ENCODE results near the gene GREB1. TPM values are rescaled to one million over a fixed set of nuclear protein-coding genes. Genes with fewer than 3 reads are reported as not detected.

Gene GREB1
- total and polyA plus RNA-seq, 2 of the 13 experiments (the other 11 are each of a cell fraction or from before 2014, with no cell fraction given): 31.3 to 61.2 TPM

- TF ChIP-seq FOXP4 (CRISPR knock-in tag; IDR thresholded peaks at IDR 0.05) (peak; percentile 79), ETS1 (CRISPR knock-in tag; IDR thresholded peaks at IDR 0.05) (peak; percentile 99), SRF (IDR thresholded peaks at IDR 0.05; ENCODE audit: low read depth, low read length) (no peak), ZNF670 (CRISPR knock-in tag; IDR thresholded peaks at IDR 0.05; ENCODE audit: borderline replicate concordance) (peak; percentile 94; the same call in 1 of the 2 replicates), SAFB2 (CRISPR knock-in tag; IDR thresholded peaks at IDR 0.05; ENCODE audit: borderline replicate concordance, low read depth) (peak; percentile 99), ZNF75D (CRISPR knock-in tag; IDR thresholded peaks at IDR 0.05; ENCODE audit: borderline replicate concordance) (peak; percentile 92; the same call in 1 of the 2 replicates), TEAD3 (CRISPR knock-in tag; optimal IDR thresholded peaks at IDR 0.05; ENCODE audit: borderline replicate concordance) (peak; percentile 81), ZNF652 (CRISPR knock-in tag; IDR thresholded peaks at IDR 0.05; ENCODE audit: borderline replicate concordance, low read depth) (0 out of 2 replicates have a peak, but pooled peaks have one; percentile 19), CC2D1A (CRISPR knock-in tag; IDR thresholded peaks at IDR 0.05) (peak; percentile 41; the same call in 1 of the 2 replicates), HOXA3 (CRISPR knock-in tag; IDR thresholded peaks at IDR 0.05) (peak; percentile 96), ZNF451 (CRISPR knock-in tag; IDR thresholded peaks at IDR 0.05) (peak; percentile 100), ZNF777 (CRISPR knock-in tag; IDR thresholded peaks at IDR 0.05) (peak; percentile 91), ZSCAN31 (CRISPR knock-in tag; IDR thresholded peaks at IDR 0.05; ENCODE audit: low read depth) (peak; percentile 100), ZNF180 (CRISPR knock-in tag; IDR thresholded peaks at IDR 0.05; ENCODE audit: borderline replicate concordance, low read depth) (no peak; the same call in 1 of the 2 replicates)
- TF ChIP-seq, protein P1, sequence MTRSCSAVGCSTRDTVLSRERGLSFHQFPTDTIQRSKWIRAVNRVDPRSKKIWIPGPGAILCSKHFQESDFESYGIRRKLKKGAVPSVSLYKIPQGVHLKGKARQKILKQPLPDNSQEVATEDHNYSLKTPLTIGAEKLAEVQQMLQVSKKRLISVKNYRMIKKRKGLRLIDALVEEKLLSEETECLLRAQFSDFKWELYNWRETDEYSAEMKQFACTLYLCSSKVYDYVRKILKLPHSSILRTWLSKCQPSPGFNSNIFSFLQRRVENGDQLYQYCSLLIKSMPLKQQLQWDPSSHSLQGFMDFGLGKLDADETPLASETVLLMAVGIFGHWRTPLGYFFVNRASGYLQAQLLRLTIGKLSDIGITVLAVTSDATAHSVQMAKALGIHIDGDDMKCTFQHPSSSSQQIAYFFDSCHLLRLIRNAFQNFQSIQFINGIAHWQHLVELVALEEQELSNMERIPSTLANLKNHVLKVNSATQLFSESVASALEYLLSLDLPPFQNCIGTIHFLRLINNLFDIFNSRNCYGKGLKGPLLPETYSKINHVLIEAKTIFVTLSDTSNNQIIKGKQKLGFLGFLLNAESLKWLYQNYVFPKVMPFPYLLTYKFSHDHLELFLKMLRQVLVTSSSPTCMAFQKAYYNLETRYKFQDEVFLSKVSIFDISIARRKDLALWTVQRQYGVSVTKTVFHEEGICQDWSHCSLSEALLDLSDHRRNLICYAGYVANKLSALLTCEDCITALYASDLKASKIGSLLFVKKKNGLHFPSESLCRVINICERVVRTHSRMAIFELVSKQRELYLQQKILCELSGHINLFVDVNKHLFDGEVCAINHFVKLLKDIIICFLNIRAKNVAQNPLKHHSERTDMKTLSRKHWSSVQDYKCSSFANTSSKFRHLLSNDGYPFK (CRISPR knock-in tag; IDR thresholded peaks at IDR 0.05; ENCODE audit: borderline replicate concordance): peak; percentile 49; the same call in 1 of the 2 replicates
- TF ChIP-seq, protein P2, sequence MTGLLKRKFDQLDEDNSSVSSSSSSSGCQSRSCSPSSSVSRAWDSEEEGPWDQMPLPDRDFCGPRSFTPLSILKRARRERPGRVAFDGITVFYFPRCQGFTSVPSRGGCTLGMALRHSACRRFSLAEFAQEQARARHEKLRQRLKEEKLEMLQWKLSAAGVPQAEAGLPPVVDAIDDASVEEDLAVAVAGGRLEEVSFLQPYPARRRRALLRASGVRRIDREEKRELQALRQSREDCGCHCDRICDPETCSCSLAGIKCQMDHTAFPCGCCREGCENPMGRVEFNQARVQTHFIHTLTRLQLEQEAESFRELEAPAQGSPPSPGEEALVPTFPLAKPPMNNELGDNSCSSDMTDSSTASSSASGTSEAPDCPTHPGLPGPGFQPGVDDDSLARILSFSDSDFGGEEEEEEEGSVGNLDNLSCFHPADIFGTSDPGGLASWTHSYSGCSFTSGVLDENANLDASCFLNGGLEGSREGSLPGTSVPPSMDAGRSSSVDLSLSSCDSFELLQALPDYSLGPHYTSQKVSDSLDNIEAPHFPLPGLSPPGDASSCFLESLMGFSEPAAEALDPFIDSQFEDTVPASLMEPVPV (CRISPR knock-in tag; IDR thresholded peaks at IDR 0.05): peak; percentile 100
- TF ChIP-seq, protein P3, sequence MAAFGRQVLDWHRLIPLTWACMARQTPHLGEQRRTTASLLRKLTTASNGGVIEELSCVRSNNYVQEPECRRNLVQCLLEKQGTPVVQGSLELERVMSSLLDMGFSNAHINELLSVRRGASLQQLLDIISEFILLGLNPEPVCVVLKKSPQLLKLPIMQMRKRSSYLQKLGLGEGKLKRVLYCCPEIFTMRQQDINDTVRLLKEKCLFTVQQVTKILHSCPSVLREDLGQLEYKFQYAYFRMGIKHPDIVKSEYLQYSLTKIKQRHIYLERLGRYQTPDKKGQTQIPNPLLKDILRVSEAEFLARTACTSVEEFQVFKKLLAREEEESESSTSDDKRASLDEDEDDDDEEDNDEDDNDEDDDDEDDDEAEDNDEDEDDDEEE (CRISPR knock-in tag; IDR thresholded peaks at IDR 0.05): peak; percentile 100
- TF ChIP-seq, protein P4, sequence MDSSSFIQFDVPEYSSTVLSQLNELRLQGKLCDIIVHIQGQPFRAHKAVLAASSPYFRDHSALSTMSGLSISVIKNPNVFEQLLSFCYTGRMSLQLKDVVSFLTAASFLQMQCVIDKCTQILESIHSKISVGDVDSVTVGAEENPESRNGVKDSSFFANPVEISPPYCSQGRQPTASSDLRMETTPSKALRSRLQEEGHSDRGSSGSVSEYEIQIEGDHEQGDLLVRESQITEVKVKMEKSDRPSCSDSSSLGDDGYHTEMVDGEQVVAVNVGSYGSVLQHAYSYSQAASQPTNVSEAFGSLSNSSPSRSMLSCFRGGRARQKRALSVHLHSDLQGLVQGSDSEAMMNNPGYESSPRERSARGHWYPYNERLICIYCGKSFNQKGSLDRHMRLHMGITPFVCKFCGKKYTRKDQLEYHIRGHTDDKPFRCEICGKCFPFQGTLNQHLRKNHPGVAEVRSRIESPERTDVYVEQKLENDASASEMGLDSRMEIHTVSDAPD (CRISPR knock-in tag; IDR thresholded peaks at IDR 0.05): peak; percentile 95
Observed at GRCh38 chr2:11669454-11670291, 135.8 kb downstream of the GREB1 start, which contains the start of gene NTSR2 (continued).

Data from HepG2 (cell line).